H54 (cell line): ENCODE results near the gene COP1.
A peak's percentile ranks its signal among the peaks of the same experiment; 100 is the strongest.
"Not testable (repeated sequence)": the region's sequence is repeated elsewhere in the genome, so short reads cannot be mapped to it uniquely, and the experiment has no call there.

ENCODE experiments used
- DNase-seq: peaks from one replicate; pipeline ENCODE4 v3.0.0; 2011; ENCODE audit warnings: low spot score, mixed read lengths; ENCODE audit not compliant: insufficient read length
- FAIRE-seq: peaks from 3 replicates; lab custom pipeline; 2011; peaks lifted over from hg19 to GRCh38; lab: Jason Lieb, UNC
- POLR2A ChIP-seq: IDR thresholded peaks from 2 replicates; pipeline ENCODE4 v1.6.1; 2011; ENCODE audit warnings: low read depth, mild to moderate bottlenecking, low read length

The COP1 gene

DNA sequence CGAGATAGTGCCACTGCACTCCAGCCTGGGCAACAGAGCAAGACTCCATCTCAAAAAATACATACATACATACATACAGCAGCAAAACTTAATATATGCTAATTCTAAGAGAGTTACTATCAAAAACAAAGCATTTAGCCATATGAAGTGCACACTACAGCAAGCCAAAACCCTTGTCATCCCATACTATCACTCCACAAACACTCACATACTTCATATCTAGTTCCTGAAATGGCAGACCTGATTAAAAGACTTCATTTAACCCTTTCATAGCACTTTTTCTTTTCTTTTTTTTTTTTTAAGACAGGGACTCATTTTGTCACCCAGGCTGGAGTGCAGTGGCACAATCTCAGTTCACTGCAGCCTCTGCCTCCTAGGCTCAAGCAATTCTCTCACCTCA lies 65.6 kb downstream of the COP1 start:
- no peak for DNase-seq
- TF ChIP-seq POLR2A = no peak
- no peak for FAIRE-seq

GRCh38 chr1:176136891-176137290 lies 70.2 kb downstream of the COP1 start:
- DNase-seq (no peak), FAIRE-seq (no peak)

DNA sequence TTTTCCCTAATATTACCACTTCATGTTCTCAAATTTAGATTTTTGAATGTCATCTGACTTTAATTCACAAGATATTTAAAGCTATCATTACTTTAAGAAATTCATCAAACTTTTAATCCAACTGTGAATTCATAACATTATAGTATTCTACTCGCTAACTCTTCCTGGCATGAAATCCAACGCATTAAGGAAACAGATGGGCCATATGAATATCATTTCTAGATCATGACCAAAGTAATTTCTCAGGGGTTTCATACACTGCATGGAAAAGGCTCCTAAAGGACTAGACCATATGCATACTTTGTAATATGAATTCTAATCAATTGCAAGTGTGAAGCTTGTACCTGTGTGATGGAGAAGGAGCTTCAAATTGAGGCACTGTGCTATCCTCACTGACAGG lies 72.4 kb downstream of the COP1 start:
- DNase-seq (no peak), FAIRE-seq (no peak)
- TF ChIP-seq POLR2A = no peak

More at GRCh38 chr1:176136891-176137290, 70.2 kb downstream of the COP1 start:
- no peak for TF ChIP-seq POLR2A

DNA sequence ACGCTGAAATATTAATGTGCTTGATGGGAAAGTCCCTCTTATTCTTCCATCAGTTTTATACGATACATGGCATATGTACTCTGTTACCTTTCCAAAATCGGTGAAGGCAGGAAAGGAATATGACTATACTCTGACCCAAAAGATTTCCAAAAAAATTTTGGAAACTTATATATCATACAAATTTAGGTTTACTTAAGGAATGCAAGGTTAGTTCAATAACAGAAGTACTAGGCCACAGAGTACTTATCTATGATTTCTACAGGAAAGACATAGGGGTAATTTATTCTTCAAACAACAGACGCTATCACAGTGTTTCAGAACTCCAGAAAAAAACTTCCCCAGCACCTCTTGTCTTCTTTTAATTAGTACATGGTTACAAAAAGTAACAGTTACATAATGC lies 84.8 kb downstream of the COP1 start:
- DNase-seq = no peak
- TF ChIP-seq POLR2A = no peak
- no peak for FAIRE-seq

- FAIRE-seq = no peak
- TF ChIP-seq POLR2A = no peak
- DNase-seq = no peak
Observed at GRCh38 chr1:176119549-176119948, 87.5 kb downstream of the COP1 start.

DNA sequence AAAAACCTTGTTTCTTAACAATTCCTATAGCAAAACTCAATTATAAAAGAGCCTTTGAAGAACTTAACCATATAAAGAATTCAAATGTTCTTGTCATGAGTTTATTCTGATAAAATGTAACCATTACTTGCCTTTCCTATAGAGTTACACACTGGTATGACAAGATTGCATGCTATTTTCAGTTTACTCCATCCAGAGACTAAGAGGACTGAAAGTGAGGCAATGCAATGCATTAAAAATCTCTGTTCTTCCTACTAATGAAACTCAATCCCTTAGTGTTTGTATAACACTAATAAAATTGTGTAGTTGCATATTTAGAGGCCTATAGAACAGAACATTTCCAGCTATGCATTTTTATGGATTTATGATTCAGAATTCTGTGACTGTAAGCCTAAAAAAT lies 88.1 kb downstream of the COP1 start:
- DNase-seq (no peak), FAIRE-seq (no peak)
- no peak for TF ChIP-seq POLR2A

- FAIRE-seq (no peak), DNase-seq (no peak)
- TF ChIP-seq POLR2A = no peak
Observed at GRCh38 chr1:176111835-176112234, 95.3 kb downstream of the COP1 start.

- DNase-seq = no peak
- TF ChIP-seq POLR2A = no peak
- FAIRE-seq = no peak
Observed at GRCh38 chr1:176110203-176110602, 96.9 kb downstream of the COP1 start.

DNA sequence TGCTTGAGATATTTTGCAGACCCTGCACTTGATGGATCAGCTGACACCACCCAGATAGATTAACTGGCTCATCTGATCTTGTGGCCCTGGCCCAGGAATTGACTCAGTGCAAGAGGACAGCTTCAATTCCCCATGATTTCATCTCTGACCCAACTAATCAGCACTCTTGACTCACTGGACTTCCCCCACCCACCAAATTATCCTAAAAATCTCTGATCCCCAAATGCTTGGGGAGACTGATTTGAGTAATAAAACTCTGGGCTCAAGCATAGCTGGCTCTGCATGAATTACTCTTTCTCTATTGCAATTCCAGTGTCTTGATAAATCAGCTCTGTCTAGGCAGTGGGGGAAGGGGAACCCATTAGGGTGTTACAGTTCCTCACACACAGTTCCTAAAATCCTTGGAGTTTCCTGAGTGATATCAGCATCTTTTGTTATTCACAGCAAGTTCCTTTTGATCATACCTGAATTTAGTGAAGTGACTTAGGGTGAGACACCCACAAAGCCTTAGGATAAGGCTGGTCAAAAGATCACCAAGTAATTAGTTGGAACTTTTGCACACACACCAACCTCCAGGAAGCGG lies 104.2 kb downstream of the COP1 start:
- DNase-seq (no peak), FAIRE-seq (no peak)
- no peak for TF ChIP-seq POLR2A

DNA sequence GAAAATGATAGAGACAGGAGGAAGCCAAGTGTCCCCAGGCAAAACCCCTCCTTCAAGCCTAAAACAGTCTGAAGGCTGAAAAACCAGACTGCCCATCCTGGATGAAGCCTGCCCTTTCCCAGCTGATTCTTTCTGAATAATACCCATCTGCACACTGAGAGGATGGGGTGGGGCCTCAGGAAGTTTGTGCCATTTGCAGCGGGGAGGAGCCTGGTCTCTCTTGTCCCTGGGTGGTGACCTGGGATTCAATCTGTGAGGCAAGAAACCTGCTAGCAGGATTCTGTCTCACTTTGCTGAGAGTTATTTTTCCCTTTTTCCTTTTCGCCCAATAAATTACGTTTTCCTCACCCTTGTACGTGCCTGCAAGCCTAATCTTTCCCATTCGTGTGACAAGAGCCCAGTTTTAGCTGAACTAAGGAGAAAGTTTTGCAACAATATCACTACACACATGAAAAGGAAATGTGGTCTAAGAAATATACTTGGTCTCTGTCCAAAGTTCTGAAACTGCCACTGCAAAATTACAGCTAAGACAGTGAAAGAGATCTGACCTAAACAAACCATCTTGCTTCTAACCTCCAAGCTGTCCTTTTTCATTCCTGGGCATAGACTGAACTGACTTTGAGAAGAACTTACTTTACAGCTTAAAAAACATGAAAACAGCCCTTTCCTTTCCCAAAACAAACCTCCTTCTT lies 105.0 kb downstream of the COP1 start:
- DNase-seq (no peak), FAIRE-seq (no peak)
- TF ChIP-seq POLR2A = no peak

DNA sequence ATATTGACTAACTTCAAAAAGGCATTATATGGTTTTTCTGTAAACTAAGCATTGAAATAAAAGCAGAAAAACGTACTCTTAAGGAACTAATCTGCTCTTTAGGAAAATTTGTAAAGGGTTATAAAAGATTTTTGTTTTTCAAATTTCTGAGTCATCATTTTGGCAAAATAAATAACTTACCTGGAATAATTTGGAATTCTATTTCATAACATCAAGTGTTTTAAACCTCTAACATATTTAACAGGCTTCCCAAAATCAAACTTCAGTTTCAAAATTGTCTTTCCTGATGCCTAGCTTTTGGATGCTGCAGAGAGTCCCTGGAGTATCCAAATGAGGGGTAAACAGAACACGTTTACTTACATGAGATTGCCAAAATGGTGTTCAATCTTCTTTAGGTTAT lies 108.5 kb downstream of the COP1 start:
- no peak for FAIRE-seq
- DNase-seq = no peak
- TF ChIP-seq POLR2A = no peak

GRCh38 chr1:176096015-176096414 lies 111.1 kb downstream of the COP1 start:
- no peak for TF ChIP-seq POLR2A
- FAIRE-seq = no peak
- no peak for DNase-seq

DNA sequence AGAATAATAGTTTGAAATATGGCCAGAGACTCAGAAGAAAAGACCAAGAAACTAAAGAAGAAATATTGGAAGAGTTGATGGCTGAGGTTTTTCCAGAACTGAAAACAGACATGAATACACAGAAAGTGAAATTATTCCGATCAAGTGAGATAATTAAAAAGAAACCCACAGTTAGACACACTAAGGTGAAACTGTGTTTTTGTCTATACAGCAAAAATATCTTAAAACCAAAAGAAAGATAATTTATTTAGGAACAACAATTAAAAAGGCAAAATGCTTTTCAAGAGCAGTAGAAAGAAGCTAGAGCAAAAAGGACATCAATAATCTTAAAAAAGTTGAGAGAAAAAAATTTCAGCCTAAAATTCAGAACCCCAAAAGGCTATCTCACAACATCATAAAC lies 116.3 kb downstream of the COP1 start:
- TF ChIP-seq POLR2A = no peak
- no peak for DNase-seq
- no peak for FAIRE-seq

DNA sequence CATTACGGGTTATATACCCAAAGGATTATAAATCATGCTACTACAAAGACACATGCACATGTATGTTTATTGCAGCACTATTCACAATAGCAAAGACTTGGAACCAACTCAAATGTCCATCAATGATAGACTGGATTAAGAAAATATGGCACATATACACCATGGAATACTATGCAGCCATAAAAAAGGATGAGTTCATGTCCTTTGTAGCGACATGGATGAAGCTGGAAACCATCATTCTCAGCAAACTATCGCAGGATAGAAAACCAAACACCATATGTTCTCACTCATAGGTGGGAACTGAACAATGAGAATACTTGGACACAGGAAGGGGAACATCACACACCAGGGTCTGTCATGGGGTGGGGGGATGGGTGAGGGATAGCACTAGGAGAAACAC lies 119.3 kb downstream of the COP1 start:
- not testable (repeated sequence) for DNase-seq, FAIRE-seq

DNA sequence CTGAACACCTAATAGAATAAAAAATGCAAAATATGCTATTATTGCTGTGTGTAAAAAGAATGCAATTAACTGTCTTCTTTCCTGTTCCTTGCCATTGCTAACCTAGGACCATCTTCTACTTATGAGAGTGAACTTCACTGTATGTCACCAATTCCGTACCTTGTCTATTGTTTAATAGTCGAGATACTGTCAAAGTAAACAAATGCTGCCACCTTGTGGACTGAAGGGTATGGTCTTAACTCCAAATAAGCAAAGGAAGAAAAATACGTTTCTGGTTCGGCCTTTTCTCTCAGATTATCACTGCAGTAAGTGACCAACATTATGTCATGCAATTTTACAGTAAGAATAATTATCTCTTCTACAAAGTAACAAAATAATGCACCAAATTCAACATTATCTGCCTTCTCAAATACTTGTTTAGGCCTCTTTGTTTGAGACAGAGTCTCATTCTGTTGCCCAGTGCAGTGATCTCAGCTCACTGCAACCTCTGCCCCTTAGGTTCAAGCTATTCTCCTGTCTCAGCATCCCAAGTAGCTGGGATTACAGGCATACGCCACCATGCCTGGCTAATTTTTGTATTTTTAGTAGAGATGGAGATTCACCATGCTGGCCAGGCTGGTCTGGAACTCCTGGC lies 133.4 kb downstream of the COP1 start:
- peak; percentile 5 for DNase-seq
- TF ChIP-seq POLR2A = no peak
- peak; percentile 72 for FAIRE-seq
